Colonic mucosa (tissue), 4 donors: ENCODE results near the gene TRAPPC12. TPM values are rescaled to one million over a fixed set of nuclear protein-coding genes. Genes with fewer than 3 reads are reported as not detected.

Experiments
- DNase-seq: peaks from one replicate; pipeline ENCODE4 v3.0.0-alpha.2; 2020
- H3K27ac ChIP-seq: fragments of 200-600 bp; one replicate; pipeline ENCODE4 v1.8.0; 2021
- H3K27me3 ChIP-seq: fragments of 200-600 bp; one replicate; pipeline ENCODE4 v1.8.0; 2021
- H3K36me3 ChIP-seq: fragments of 200-600 bp; one replicate; pipeline ENCODE4 v1.8.0; 2021
- H3K4me1 ChIP-seq: fragments of 200-600 bp; one replicate; pipeline ENCODE4 v1.8.0; 2021; ENCODE audit warnings: mild to moderate bottlenecking
- H3K4me3 ChIP-seq: fragments of 200-600 bp; one replicate; pipeline ENCODE4 v1.8.0; 2021
- H3K9ac ChIP-seq, 2 donors: one replicate each; pipeline ENCODE4 v1.7.0; 2013; ENCODE audit warnings: control low read depth in 2 of 2, low read depth in 2 of 2, low read length in 2 of 2
- H3K9me3 ChIP-seq: fragments of 200-600 bp; one replicate; pipeline ENCODE4 v1.8.0; 2021
- intact Hi-C: fragments of 100-400 bp; cut with DNase I; formaldehyde crosslinking; loops from one replicate; pipeline ENCODE4 v1.14.1; 2022
- total RNA-seq, 2 donors: library from RNA; stranded (reverse); fragmentation: NEBNext Ultra II Directional in 1 of 2; extraction: Animal tissue kit (Norgen Biotek cat#: 25700) in 1 of 2; gene quantifications; one replicate each; pipeline ENCODE4 v1.2.1, GENCODE V29; 2021
- TF ChIP-seq, protein P1 (sequence below): fragments of 200-600 bp; IDR thresholded peaks from one replicate; pipeline ENCODE4 v1.8.0; 2022; ENCODE audit warnings: antibody characterized with exemption, mild to moderate bottlenecking
- donor health status: healthy.
- donor health status: DM: no; HTN: no; CAD: no.
- donor health status: DM: no; HTN: no; CAD: no.

Gene TRAPPC12
- total RNA-seq, 2 donors from 2014 or later = 59.1 to 91.5 TPM

DNA sequence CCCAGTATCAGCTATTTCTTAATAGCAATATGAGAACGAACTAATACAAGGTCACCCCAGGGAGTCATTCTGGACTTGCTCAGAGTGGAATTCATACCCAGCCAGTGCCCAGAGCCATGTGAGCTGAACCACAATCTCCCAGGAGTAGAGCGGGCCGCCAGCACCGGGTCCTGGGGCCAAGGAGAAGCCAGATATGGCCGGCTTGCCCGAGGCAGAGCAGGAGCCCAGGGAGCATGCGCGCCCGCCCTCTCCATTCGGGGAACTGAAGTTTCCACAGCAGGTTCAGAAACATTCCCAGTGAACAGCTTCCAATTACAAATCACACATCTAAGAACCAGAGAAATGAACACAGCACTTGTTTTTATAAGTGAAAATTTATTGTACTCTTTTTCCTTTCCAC lies 39.4 kb upstream of the TRAPPC12 start:
- Histone ChIP-seq H3K9me3 (no peaks in the 10 kb centered on the region), H3K9ac (no peak overlapping the region), H3K4me3 (no peak overlapping the region), H3K4me1 (no peaks in the 10 kb centered on the region), H3K36me3 (no peaks in the 10 kb centered on the region), H3K27me3 (no peaks in the 10 kb centered on the region), H3K27ac (no peak overlapping the region)
- intact Hi-C loops = no loop called here
- DNase-seq = no peak
- TF ChIP-seq, protein P1, sequence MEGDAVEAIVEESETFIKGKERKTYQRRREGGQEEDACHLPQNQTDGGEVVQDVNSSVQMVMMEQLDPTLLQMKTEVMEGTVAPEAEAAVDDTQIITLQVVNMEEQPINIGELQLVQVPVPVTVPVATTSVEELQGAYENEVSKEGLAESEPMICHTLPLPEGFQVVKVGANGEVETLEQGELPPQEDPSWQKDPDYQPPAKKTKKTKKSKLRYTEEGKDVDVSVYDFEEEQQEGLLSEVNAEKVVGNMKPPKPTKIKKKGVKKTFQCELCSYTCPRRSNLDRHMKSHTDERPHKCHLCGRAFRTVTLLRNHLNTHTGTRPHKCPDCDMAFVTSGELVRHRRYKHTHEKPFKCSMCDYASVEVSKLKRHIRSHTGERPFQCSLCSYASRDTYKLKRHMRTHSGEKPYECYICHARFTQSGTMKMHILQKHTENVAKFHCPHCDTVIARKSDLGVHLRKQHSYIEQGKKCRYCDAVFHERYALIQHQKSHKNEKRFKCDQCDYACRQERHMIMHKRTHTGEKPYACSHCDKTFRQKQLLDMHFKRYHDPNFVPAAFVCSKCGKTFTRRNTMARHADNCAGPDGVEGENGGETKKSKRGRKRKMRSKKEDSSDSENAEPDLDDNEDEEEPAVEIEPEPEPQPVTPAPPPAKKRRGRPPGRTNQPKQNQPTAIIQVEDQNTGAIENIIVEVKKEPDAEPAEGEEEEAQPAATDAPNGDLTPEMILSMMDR = no peak

DNA sequence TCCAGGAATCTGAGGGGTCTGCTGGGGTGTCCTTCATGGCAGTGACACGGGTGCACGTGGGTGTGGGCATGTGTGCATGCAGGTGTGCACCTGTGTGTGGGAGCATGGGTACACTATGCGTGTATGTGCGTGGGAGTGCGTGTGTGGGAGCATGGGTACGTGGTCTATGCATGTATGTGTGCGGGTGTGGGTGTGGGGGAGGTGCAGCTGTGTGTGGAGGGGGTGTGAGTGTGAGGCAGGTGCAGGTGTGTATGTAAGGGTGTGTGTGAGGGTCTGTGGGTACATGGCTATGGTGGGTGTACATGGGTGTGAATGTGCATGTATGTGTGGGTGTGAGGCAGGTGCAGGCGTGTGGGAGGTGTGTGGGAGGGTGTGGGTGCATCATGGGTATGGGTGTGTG lies 38.2 kb upstream of the TRAPPC12 start:
- Histone ChIP-seq H3K4me3 (no peak overlapping the region), H3K27me3 (no peaks in the 10 kb centered on the region), H3K4me1 (no peaks in the 10 kb centered on the region), H3K36me3 (no peaks in the 10 kb centered on the region), H3K9ac (no peak overlapping the region), H3K27ac (no peak overlapping the region), H3K9me3 (no peaks in the 10 kb centered on the region)
- intact Hi-C loops = no loop called here
- TF ChIP-seq, protein P1 = no peak
- no peak for DNase-seq

DNA sequence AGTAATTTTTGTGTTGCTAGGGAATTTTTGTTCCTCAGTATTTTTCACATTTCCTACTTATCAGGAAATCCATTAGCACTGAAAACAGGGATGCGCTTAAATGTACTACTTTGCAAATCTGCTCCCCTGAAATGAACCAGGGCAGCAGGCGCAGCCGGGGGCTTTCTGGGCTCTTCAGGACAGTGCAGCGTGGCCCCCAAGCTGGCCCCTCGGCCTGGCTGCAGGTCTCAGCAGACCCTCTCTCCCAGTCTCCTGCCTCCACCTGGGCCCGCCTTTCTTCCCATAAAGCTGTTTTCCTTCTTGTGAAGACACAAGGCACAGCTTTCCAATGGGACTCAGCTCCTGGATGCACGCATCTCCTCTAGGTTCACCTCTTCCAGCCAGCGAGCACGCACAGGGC lies 37.2 kb upstream of the TRAPPC12 start:
- Histone ChIP-seq H3K4me3 (no peak overlapping the region), H3K9ac (no peak overlapping the region), H3K4me1 (no peaks in the 10 kb centered on the region), H3K36me3 (no peaks in the 10 kb centered on the region), H3K9me3 (no peaks in the 10 kb centered on the region), H3K27ac (no peak overlapping the region), H3K27me3 (no peaks in the 10 kb centered on the region)
- intact Hi-C loops = no loop called here
- DNase-seq = no peak
- TF ChIP-seq, protein P1 = no peak

DNA sequence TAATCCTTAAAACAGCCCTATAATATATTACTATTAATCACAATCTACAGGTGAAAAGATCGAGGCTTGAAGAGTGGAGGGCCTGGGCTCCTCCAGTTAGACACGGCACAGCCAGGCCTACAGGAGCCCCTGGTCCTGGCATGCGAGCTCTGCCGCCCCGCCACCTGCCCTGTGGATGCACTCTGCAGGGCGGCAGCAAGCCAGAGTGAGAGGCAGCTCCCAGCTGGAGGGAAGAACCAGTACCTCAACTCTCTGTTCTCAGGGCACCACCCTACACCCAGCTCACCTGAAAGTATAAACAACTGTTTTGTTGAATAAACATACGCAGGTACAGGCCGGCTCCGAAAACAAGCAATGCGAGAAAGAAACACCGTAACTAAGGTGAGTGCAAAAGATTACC lies 36.5 kb upstream of the TRAPPC12 start:
- Histone ChIP-seq H3K9ac (no peak overlapping the region), H3K9me3 (no peaks in the 10 kb centered on the region), H3K27me3 (no peaks in the 10 kb centered on the region), H3K4me1 (no peaks in the 10 kb centered on the region), H3K36me3 (no peaks in the 10 kb centered on the region), H3K4me3 (no peak overlapping the region), H3K27ac (no peak overlapping the region)
- intact Hi-C loops = no loop called here
- TF ChIP-seq, protein P1 = no peak
- no peak for DNase-seq

DNA sequence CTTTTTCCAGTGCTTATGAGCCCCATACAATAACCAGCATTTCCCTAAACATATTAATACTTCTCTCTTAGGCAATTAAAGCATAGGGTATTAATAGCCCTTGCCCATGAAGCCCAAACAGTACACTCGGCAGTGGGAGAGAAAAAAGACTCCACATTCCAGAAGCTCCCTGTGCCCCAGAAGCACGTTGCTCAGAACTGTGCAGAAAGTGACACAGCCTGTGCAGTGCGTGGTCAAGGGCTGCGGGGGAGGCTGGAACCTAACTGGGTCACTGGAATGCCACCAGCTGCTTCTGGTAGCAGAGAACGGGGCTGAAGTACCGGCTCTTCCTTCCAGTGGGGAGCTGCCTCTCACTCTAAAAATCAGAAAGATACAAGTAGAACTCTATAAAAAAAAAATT lies 34.6 kb upstream of the TRAPPC12 start:
- TF ChIP-seq, protein P1 = no peak
- intact Hi-C loops = no loop called here
- H3K4me3 ChIP-seq = no peak overlapping the region

DNA sequence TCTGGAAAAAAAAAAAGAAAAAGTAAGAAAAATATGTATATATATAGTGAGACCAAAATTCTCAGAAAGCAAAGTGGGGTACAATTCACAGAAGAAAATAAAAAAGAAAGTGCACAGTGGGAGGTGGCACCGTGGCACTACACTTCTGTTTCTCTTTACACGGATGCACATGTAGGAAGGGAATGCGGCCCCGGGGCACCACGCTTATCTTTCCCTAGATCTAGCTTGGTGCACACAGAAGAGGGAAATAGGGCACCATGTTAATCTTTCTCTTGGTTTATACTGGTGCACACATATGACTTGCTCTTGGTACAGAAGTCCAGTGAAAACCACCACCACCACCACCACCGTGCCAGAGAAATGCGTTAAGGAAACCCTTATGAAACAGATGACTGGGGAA lies 33.9 kb upstream of the TRAPPC12 start:
- TF ChIP-seq, protein P1 = no peak
- H3K27me3 ChIP-seq = no peaks in the 10 kb centered on the region
- no peak for DNase-seq
- no peak overlapping the region for H3K4me3 ChIP-seq
- no peaks in the 10 kb centered on the region for H3K36me3 ChIP-seq
- no peak overlapping the region for H3K9ac ChIP-seq
- H3K27ac ChIP-seq = no peak overlapping the region
- no peaks in the 10 kb centered on the region for H3K9me3 ChIP-seq
- no peaks in the 10 kb centered on the region for H3K4me1 ChIP-seq
- intact Hi-C loops = no loop called here

More for the DNA sequence above, 34.6 kb upstream of the TRAPPC12 start:
- H3K36me3 ChIP-seq = no peaks in the 10 kb centered on the region
- DNase-seq = no peak
- H3K27ac ChIP-seq = no peak overlapping the region
- H3K9ac ChIP-seq = no peak overlapping the region
- no peaks in the 10 kb centered on the region for H3K27me3 ChIP-seq
- H3K4me1 ChIP-seq = no peaks in the 10 kb centered on the region
- H3K9me3 ChIP-seq = no peaks in the 10 kb centered on the region
